Mesangial cell (primary cell): ENCODE data around the gene SGCA. TPM values are rescaled to one million over a fixed set of nuclear protein-coding genes. Genes with fewer than 3 reads are reported as not detected.

Source experiments
- total RNA-seq: library from RNA; depleted of rRNA; stranded (reverse); fragments of >200 nt; gene quantifications from 2 replicates; pipeline ENCODE4 v1.2.3, GENCODE V29; 2015

The SGCA gene
- total RNA-seq, result not detected in 2 replicates

DNA sequence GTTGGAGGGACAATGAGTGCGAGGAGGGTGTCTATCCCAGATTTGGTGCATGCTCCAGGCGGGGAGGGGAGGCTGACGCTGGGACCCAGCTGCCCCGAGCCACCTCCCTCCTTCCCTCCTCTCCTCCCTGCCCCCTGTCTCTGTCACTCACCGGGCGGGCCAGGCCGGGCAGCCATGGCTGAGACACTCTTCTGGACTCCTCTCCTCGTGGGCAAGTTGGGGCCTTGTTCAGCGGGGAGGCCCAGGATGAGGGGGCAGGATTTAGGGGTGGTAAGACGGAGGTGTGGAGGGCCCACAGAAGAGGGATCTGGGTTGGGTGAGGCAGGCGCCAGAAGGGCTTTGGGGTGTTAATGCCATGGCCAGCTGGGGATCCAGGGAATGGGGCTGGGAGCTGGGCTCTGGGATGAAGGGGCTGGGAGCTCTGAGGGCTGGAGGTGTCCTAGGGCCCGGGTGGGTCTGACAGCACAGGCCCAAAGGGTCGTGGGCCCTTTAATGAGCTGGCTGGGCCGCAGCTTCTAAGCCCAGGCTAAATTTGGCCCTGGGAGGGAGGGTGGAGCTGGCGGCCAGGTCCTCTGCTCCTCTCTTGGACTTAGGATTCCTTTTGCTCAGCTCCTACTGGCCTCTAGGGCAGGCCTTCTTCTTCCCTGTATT lies at the start of gene SGCA:
SGCA (plus strand) TSS at position 139 of the 651 bp plus-strand sequence; CDS start at position 175, 36 bp downstream.

DNA sequence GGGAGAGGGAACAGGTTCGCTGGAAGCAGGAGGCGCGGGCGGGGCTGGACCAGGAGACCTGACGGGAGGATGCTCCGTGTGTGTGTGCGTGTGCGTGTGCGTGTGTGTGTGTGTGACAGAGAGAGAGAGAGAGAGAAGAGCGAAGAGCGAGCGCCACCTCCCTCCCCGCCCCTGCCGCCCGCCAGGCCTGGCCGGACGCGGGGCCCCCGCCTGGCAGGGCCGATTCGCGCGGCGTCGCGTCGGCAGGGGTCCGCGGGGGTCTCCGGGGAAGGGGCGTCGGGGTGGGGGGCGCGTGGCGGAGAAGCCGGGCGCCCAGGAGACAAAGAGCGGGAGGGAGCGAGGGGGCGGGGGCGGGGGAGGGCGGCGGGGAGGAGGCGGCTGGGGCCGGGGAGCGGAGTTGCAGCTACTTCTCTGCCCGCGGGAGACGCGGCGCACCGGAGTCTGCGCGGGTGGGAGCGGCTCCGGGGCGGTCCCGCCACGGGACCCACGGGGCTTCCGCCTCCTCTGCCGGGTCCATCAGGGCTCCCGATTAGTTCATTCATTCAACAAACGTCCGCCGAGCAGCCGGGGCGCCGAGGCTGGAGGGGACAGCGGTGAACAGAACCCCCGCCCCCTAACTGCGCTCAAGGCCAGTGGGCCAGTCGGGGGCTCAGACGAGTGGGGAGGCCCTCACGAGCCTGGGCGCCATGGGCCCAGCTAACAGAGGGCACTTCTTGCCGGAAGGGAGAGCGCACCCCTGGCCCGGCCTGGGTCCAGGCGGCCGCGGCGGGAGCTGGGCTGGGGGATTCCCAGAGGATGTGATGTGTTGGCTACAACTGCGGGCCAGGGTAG lies 35.9 kb upstream of the SGCA start, which contains the start of gene SAMD14:
SAMD14 (minus strand) TSS at position 433 of the 831 bp plus-strand sequence. CDS start 5,201 bp downstream, outside the sequence.

DNA sequence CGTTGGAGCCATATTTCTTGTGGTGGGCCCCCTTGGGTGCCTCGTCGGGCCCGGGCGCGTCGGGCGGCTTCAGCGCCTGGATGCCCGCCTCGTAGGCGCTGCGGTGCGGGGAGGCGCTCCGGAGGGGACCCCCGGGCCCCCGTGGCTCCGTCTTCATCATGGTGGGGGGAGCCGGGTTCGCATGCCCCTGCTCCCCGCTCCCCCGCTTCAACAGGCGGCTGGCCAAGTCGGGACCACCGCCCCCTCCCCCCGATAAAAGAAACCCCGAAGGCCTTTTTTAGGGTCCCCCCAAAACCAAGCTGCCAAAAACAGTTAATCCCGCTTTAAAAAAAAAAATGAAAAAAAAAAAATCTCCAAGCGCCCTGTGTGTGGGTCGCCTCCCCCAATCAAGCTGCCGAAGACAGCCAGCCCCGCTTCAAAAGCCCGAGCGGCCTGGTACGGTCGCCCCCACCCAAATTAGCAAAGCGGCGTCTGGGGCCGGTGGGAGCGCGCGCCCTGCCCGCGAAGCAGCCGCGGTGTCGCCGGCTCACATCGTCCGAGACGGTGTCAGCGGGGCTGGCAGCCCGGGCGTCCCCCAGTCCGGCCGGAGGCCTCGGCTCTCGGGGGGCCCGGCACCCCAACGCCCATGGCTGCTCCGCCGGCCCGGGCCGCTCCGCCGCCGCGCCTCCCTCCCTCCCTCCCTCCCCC lies 15.3 kb upstream of the SGCA start, which contains the start of gene PPP1R9B:
PPP1R9B (minus strand) TSS at position 324 of the 687 bp plus-strand sequence; CDS start at position 160, 164 bp downstream.

DNA sequence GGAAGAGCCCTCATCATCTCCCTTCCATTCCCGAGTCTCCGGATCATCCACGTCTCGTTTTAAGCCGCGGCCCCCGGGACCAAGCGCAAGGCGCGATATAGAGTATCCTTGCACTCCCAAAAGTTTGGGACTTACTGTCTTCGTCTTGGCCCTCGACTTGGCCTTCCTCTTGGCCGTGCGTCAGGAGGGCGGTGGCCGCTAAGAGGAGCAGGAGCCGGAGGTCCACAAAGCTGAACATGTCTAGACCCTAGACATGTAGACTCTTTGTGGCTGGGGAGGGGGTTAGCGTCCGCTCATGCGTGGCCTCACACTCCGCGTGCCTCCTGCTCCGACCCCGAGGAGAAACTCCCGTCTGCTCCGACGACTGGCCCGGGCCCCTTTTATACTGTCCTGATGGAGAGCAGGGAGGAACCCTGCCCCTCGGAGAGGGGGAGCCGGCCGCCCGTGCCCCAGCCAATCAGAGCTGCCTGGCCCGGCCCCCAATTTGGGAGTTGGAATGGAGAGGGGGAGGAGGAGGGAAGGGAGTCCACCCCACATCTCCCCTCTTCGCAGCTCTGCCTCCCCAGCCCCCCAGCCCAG lies 35.6 kb downstream of the SGCA start, which contains the start of gene COL1A1:
COL1A1 (minus strand) TSS at position 356 of the 579 bp plus-strand sequence; CDS start at position 238, 118 bp downstream.

Other genes starting within 250 kb of the SGCA start
- 0.38 TPM in 1 of 2 replicates, not detected in the other for gene DLX4, start 196.8 kb upstream of the SGCA start, total RNA-seq
- gene DLX3, start 170.8 kb upstream of the SGCA start, total RNA-seq, result under 0.01 TPM in 1 of 2 replicates, not detected in the other
- 1,072 and 1,222 TPM in 2 replicates for gene ITGA3, start 109.9 kb upstream of the SGCA start, total RNA-seq
- 14.5 and 56.4 TPM in 2 replicates for gene PDK2, start 70.7 kb upstream of the SGCA start, total RNA-seq
- 5.9 and 10.9 TPM in 2 replicates for gene SAMD14, start 35.8 kb upstream of the SGCA start, total RNA-seq
- gene PPP1R9B, start 15.3 kb upstream of the SGCA start, total RNA-seq, result 31.3 and 32.2 TPM in 2 replicates
- gene COL1A1, start 35.6 kb downstream of the SGCA start, total RNA-seq, result 1,305 and 4,416 TPM in 2 replicates
- gene TMEM92, start 108.5 kb downstream of the SGCA start, total RNA-seq, result 8.0 and 11.0 TPM in 2 replicates
- gene XYLT2, start 180.1 kb downstream of the SGCA start, total RNA-seq, result 43.3 and 54.0 TPM in 2 replicates
- gene MRPL27, start 207.2 kb downstream of the SGCA start, total RNA-seq, result 90.3 and 118 TPM in 2 replicates
- 1.4 and 8.1 TPM in 2 replicates for gene EME1, start 207.2 kb downstream of the SGCA start, total RNA-seq
- 72.4 and 218 TPM in 2 replicates for gene LRRC59, start 231.5 kb downstream of the SGCA start, total RNA-seq